Measurements from ENCODE around the gene IL18BP.

IL18BP gene

DNA sequence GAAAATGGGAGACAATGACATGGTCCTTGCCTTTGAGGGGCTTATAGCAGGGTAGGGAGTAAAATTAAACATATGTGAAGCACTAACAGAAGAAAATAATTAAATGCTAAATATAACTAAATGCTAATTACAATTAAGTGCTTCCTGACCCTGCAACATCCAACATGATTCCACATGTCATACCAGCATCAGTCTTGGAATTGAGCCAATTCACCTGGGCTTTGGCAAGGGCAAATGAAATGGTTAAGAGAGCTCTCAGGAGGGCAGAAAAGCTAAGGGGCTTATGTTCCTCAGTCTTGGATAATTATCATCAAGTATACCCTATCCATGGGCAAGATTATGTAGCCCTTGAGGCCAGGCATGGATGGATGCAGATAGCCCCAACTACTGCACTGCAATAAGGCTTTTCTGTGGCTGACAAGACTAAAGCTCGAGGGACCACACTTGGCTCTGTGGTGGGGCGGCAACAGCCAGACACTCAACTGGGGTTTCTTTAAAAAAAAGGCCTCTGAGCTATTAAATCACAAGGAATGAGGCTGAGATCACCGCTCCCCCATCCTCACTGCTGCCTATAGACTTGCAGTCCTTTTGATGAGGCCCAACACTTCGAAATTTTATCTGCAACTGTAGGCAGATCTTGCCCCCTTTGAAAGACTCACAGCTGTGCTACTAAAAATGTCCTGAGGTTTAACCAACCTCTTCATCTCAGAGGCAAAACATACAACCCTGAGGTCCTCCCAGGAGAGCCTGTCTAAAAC lies 39.0 kb downstream of the IL18BP start:
- Histone ChIP-seq H3K27me3 (no peaks in the 10 kb centered on the region), H3K4me1 (peaks cover 22% of the 10 kb centered on the region), H3K4me3 (ENCODE audit: low read depth, low read length) (peak overlapping the region; percentile 73; the same call in 1 of the 2 replicates), H3K36me3 (peaks cover 45% of the 10 kb centered on the region), H3K9me3 (no peaks in the 10 kb centered on the region)
- no peak for DNase-seq
- no peak for TF ChIP-seq CTCF (IDR thresholded peaks at IDR 0.05; ENCODE audit: low read depth, low read length)

- Histone ChIP-seq H3K4me3 (ENCODE audit: low read depth, low read length) (peak overlapping the region; percentile 73), H3K4me1 (peaks cover 23% of the 10 kb centered on the region)
- TF ChIP-seq CTCF (IDR thresholded peaks at IDR 0.05; ENCODE audit: low read depth, low read length), result no peak
Observed at GRCh38 chr11:72038491-72038890, 39.8 kb downstream of the IL18BP start.

GRCh38 chr11:72039031-72039855 lies 40.5 kb downstream of the IL18BP start:
- no peak for TF ChIP-seq CTCF (IDR thresholded peaks at IDR 0.05; ENCODE audit: low read depth, low read length)
- Histone ChIP-seq H3K4me3 (ENCODE audit: low read depth, low read length) (peak overlapping the region; percentile 73), H3K36me3 (peaks cover 32% of the 10 kb centered on the region), H3K9me3 (no peaks in the 10 kb centered on the region), H3K4me1 (peaks cover 23% of the 10 kb centered on the region), H3K27me3 (no peaks in the 10 kb centered on the region)
- DNase-seq, result no peak

More at GRCh38 chr11:72038491-72038890, 39.8 kb downstream of the IL18BP start:
- Histone ChIP-seq H3K36me3 (peaks cover 40% of the 10 kb centered on the region), H3K9me3 (no peaks in the 10 kb centered on the region), H3K27me3 (no peaks in the 10 kb centered on the region)
- no peak for DNase-seq

GRCh38 chr11:72039856-72040401 lies 41.2 kb downstream of the IL18BP start:
- no peaks in the 10 kb centered on the region for H3K27me3 ChIP-seq
- H3K36me3 ChIP-seq, result peaks cover 25% of the 10 kb centered on the region
- peak overlapping the region; percentile 73 for H3K4me3 ChIP-seq (ENCODE audit: low read depth, low read length)
- no peak for DNase-seq
- no peak for TF ChIP-seq CTCF (IDR thresholded peaks at IDR 0.05; ENCODE audit: low read depth, low read length)
- H3K9me3 ChIP-seq, result no peaks in the 10 kb centered on the region
- peaks cover 23% of the 10 kb centered on the region for H3K4me1 ChIP-seq

GRCh38 chr11:72040491-72041363 lies 42.0 kb downstream of the IL18BP start:
- peak overlapping the region; percentile 73 for H3K4me3 ChIP-seq (ENCODE audit: low read depth, low read length)
- TF ChIP-seq CTCF (IDR thresholded peaks at IDR 0.05; ENCODE audit: low read depth, low read length), result no peak
- peaks cover 23% of the 10 kb centered on the region for H3K4me1 ChIP-seq
- H3K27me3 ChIP-seq, result no peaks in the 10 kb centered on the region
- peaks cover 17% of the 10 kb centered on the region for H3K36me3 ChIP-seq
- DNase-seq, result peak; percentile 95
- no peaks in the 10 kb centered on the region for H3K9me3 ChIP-seq

Data from BE2C (cell line).